Muscle of leg (tissue), 11 donors: ENCODE measurements around the gene SLC12A9. TPM values are rescaled to one million over a fixed set of nuclear protein-coding genes. Genes with fewer than 3 reads are reported as not detected.
A peak's percentile ranks its signal among the peaks of the same experiment; 100 is the strongest.
"Not testable (repeated sequence)": the region's sequence is repeated elsewhere in the genome, so short reads cannot be mapped to it uniquely, and the experiment has no call there.

ENCODE experiments used
- DNase-seq: peaks from one replicate; pipeline ENCODE4 v3.0.0; 2013
- H3K27ac ChIP-seq: one replicate; pipeline ENCODE4 v1.5.1; 2013; ENCODE audit warnings: mild to moderate bottlenecking, low read length, control low read depth
- H3K27me3 ChIP-seq: one replicate; pipeline ENCODE4 v1.6.1; 2013; ENCODE audit warnings: low read length; ENCODE audit not compliant: control insufficient read depth, insufficient read depth
- H3K36me3 ChIP-seq: one replicate; pipeline ENCODE4 v1.6.1; 2013; ENCODE audit warnings: low read length; ENCODE audit not compliant: control insufficient read depth, insufficient read depth
- H3K4me1 ChIP-seq: one replicate; pipeline ENCODE4 v1.6.1; 2013; ENCODE audit warnings: low read length; ENCODE audit not compliant: control insufficient read depth, insufficient read depth
- H3K4me3 ChIP-seq: one replicate; pipeline ENCODE4 v1.5.1; 2013; ENCODE audit warnings: low read length, control low read depth
- H3K9me3 ChIP-seq: replicated peaks from 2 replicates; pipeline ENCODE4 v1.6.1; 2013; ENCODE audit warnings: low read depth, low read length; ENCODE audit not compliant: control insufficient read depth
- WGBS: methylation state at CpG from one replicate; pipeline ENCODE4 v1.1.5; 2013; ENCODE audit warnings: missing lambda C conversion rate; ENCODE audit not compliant: insufficient coverage; 5-methylcytosine and 5-hydroxymethylcytosine counted together
- polyA plus RNA-seq, 8 donors: library from polyadenylated mRNA; unstranded; fragments of 120-200 nt; gene quantifications; one replicate each; pipeline versions ENCODE4 v1.2.1 to v1.2.3, GENCODE V29; 2013; ENCODE audit warnings: inconsistent platforms in 1 of 8, low replicate concordance in 1 of 8; ENCODE audit not compliant: insufficient read length in 8 of 8, insufficient read depth in 1 of 8
- total RNA-seq: library from RNA; stranded (reverse); fragments of 120-200 nt; gene quantifications from one replicate; pipeline ENCODE4 v1.2.4, GENCODE V29; 2013

The SLC12A9 gene
- total and polyA plus RNA-seq, 9 donors: 9.7 to 25.4 (median 18.4) TPM

DNA sequence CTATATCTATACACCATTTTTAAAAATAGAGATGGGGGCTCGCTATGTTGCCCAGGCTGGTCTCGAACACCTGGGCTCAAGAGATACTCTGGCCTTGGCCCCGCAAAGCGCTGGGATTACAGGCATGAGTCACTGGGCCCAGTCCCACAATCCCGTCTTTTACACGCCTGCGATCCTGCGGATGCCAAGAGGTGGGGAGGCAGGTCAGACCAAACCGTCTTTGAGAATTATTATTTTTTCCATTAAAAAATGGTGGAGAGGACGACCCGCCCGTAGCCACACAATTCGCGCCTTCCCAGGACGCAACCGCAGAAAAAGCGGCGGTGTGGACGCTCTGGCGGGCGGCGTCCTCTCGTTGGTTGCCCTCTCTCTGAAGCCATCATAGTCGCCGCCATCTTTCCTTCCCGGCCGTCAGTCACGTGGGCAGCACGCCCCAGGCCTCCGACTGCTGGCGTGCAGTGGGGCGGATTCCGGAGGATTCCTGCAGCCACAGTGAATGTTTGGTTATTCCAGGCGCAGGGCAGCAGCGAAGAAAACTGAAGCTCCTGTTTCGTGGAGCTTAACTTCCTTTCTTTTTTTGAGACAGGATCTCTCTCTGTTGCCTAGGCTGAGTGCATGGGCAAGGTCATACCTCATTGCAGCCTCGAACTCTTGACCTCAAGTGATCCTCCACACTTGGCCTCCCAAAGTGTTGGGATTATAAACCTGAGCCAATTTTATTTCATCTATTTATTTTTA lies 15.2 kb upstream of the SLC12A9 start:
- DNase-seq: peak; percentile 97
- Histone ChIP-seq H3K27me3 (no peaks in the 10 kb centered on the region), H3K27ac (peak overlapping the region; percentile 95), H3K36me3 (no peaks in the 10 kb centered on the region), H3K9me3 (no peaks in the 10 kb centered on the region), H3K4me3 (peak overlapping the region; percentile 41), H3K4me1 (peaks cover 16% of the 10 kb centered on the region)
- under 1% methylated on average over 34 of the region's 37 CpGs for WGBS

DNA sequence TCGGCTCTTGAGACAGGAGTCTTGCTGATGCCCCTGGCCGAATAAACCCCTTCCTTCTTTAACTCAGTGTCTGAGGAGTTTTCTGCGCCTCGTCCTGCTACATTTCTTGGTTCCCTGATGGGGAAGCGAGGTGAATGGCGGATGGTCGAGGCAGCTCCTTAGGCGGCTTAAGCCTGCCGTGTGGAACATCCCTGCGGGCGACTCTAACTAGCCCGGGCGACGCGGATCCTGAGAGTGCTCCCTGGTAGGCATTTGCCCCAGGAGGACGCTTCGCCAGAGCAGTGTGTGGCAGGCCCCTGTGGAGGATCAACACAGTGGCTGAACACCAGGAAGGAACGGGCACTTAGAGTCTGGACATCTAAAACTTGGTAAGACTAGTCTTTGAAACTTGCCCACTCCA lies 13.2 kb upstream of the SLC12A9 start:
- peaks cover 16% of the 10 kb centered on the region for H3K4me1 ChIP-seq
- no peaks in the 10 kb centered on the region for H3K9me3 ChIP-seq
- H3K4me3 ChIP-seq: no peak overlapping the region
- H3K27me3 ChIP-seq: no peaks in the 10 kb centered on the region
- no peak overlapping the region for H3K27ac ChIP-seq
- no peak for DNase-seq
- 91% methylated on average over 14 of the region's 18 CpGs for WGBS
- no peaks in the 10 kb centered on the region for H3K36me3 ChIP-seq

- no peaks in the 10 kb centered on the region for H3K36me3 ChIP-seq
- H3K4me1 ChIP-seq: peaks cover 16% of the 10 kb centered on the region
- no peaks in the 10 kb centered on the region for H3K27me3 ChIP-seq
- no CpG with 5 or more reads among the region's 8 CpGs for WGBS
- no peak overlapping the region for H3K27ac ChIP-seq
- no peaks in the 10 kb centered on the region for H3K9me3 ChIP-seq
- no peak overlapping the region for H3K4me3 ChIP-seq
- no peak for DNase-seq
These were observed 11.9 kb upstream of the SLC12A9 start for GRCh38 chr7:100840470-100841100.

GRCh38 chr7:100847360-100847759 lies 5.2 kb upstream of the SLC12A9 start:
- WGBS: 90% methylated on average over 3 of the region's 4 CpGs
- H3K4me1 ChIP-seq: peaks cover 7% of the 10 kb centered on the region
- H3K27me3 ChIP-seq: no peaks in the 10 kb centered on the region
- DNase-seq: no peak
- H3K4me3 ChIP-seq: no peak overlapping the region
- no peaks in the 10 kb centered on the region for H3K36me3 ChIP-seq
- H3K9me3 ChIP-seq: no peaks in the 10 kb centered on the region
- H3K27ac ChIP-seq: no peak overlapping the region

GRCh38 chr7:100854146-100854895 lies 1.8 kb downstream of the SLC12A9 start:
- WGBS: 83% methylated on average over 6 of the region's 14 CpGs
- DNase-seq: no peak
- no peaks in the 10 kb centered on the region for H3K27me3 ChIP-seq
- H3K4me1 ChIP-seq: peaks cover 14% of the 10 kb centered on the region
- no peak overlapping the region for H3K4me3 ChIP-seq
- peaks cover 13% of the 10 kb centered on the region for H3K36me3 ChIP-seq
- H3K9me3 ChIP-seq: no peaks in the 10 kb centered on the region
- H3K27ac ChIP-seq: no peak overlapping the region

GRCh38 chr7:100854899-100855298 lies 2.4 kb downstream of the SLC12A9 start:
- not testable (repeated sequence) for H3K4me3 ChIP-seq, DNase-seq, H3K9me3 ChIP-seq, H3K27me3 ChIP-seq, H3K27ac ChIP-seq
- H3K36me3 ChIP-seq: peaks cover 16% of the 10 kb centered on the region
- H3K4me1 ChIP-seq: peaks cover 14% of the 10 kb centered on the region
- WGBS: 93% methylated on average over 8 of the region's 9 CpGs

DNA sequence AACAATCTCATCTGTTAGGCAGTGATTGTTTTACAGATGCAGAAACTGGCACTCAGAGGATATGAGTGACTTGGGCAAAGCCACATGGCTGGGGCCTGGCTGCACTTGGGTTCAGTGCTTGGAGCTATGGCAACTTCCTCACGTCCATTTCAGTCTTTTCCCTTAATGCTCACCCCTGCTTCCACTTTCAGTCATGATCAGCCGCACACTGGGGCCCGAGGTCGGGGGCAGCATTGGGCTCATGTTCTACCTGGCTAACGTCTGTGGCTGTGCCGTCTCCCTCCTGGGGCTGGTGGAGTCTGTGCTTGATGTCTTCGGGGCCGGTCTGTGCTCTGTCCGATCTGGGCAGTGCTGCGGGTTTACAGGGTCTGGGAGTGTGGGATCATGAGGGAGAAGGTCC lies 3.0 kb downstream of the SLC12A9 start:
- WGBS: 83% methylated on average over 9 of the region's 10 CpGs
- H3K4me3 ChIP-seq: no peak overlapping the region
- no peaks in the 10 kb centered on the region for H3K27me3 ChIP-seq
- no peak for DNase-seq
- H3K4me1 ChIP-seq: peaks cover 14% of the 10 kb centered on the region
- peaks cover 22% of the 10 kb centered on the region for H3K36me3 ChIP-seq
- H3K9me3 ChIP-seq: no peaks in the 10 kb centered on the region
- H3K27ac ChIP-seq: no peak overlapping the region

DNA sequence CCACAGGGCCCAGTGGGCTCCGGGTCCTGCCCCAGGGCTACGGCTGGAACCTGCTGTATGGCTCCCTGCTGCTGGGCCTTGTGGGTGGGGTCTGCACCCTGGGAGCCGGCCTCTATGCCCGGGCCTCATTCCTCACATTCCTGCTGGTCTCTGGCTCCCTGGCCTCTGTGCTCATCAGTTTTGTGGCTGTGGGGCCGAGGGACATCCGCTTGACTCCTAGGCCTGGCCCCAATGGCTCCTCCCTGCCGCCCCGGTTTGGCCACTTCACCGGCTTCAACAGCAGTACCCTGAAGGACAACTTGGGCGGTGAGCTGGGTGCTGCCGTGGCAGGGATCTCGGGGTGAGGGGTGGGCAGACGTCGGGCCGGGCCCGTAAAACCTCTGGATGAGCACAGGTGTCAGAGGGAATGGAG lies 4.4 kb downstream of the SLC12A9 start:
- no peak overlapping the region for H3K4me3 ChIP-seq
- H3K27ac ChIP-seq: no peak overlapping the region
- WGBS: 81% methylated on average over 16 of the region's 16 CpGs
- no peaks in the 10 kb centered on the region for H3K9me3 ChIP-seq
- no peak for DNase-seq
- peaks cover 36% of the 10 kb centered on the region for H3K36me3 ChIP-seq
- H3K27me3 ChIP-seq: no peaks in the 10 kb centered on the region
- peaks cover 12% of the 10 kb centered on the region for H3K4me1 ChIP-seq

DNA sequence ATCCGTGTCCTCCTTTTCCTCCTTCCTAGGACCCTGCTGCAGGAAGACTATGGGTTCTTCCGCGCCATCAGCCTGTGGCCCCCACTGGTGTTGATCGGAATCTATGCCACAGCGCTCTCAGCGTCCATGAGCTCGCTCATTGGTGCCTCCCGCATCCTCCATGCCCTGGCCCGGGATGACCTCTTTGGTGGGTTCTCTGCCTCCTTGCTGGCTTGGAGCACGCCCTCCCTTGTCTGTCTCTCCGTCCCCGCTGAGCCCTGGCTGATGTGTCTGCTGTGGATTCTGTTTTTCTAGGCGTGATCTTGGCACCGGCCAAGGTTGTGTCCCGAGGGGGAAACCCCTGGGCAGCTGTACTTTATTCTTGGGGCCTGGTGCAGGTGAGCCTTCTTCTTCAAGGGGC lies 7.3 kb downstream of the SLC12A9 start:
- 91% methylated on average over 11 of the region's 15 CpGs for WGBS
- Histone ChIP-seq H3K36me3 (peaks cover 54% of the 10 kb centered on the region), H3K27me3 (no peaks in the 10 kb centered on the region), H3K4me3 (no peak overlapping the region), H3K27ac (no peak overlapping the region), H3K4me1 (peaks cover 6% of the 10 kb centered on the region), H3K9me3 (no peaks in the 10 kb centered on the region)
- DNase-seq: no peak
